Hepatocyte (in vitro differentiated cells): Measurements from ENCODE around the gene AADAT. TPM values are rescaled to one million over a fixed set of nuclear protein-coding genes. Genes with fewer than 3 reads are reported as not detected.

ENCODE experiments used
- DNase-seq: peaks from one replicate; pipeline ENCODE4 v3.0.0-alpha.2; 2016; ENCODE audit warnings: low spot score
- H2AFZ ChIP-seq: fragments of 200-600 bp; sonication (generic); 2 replicates; pipeline ENCODE4 v1.6.0; 2016; ENCODE audit warnings: antibody characterized with exemption, mild to moderate bottlenecking
- H3K27ac ChIP-seq: fragments of 200-600 bp; sonication (generic); 2 replicates; pipeline ENCODE4 v1.5.1; 2016; ENCODE audit warnings: mild to moderate bottlenecking
- H3K27me3 ChIP-seq: fragments of 200-600 bp; sonication (generic); 2 replicates; pipeline ENCODE4 v1.6.1; 2016
- H3K36me3 ChIP-seq: fragments of 200-600 bp; sonication (generic); replicated peaks from 2 replicates; pipeline ENCODE4 v1.5.1; 2016; ENCODE audit warnings: low read depth; ENCODE audit not compliant: insufficient read depth
- H3K4me1 ChIP-seq: fragments of 200-600 bp; sonication (generic); 2 replicates; pipeline ENCODE4 v1.5.1; 2016; ENCODE audit warnings: mild to moderate bottlenecking, moderate library complexity; ENCODE audit not compliant: insufficient read depth
- H3K4me2 ChIP-seq: fragments of 200-600 bp; sonication (generic); 2 replicates; pipeline ENCODE4 v1.6.0; 2016
- H3K4me3 ChIP-seq: fragments of 200-600 bp; sonication (generic); 2 replicates; pipeline ENCODE4 v1.5.1; 2016; ENCODE audit warnings: mild to moderate bottlenecking
- H3K79me2 ChIP-seq: fragments of 200-600 bp; sonication (generic); 2 replicates; pipeline ENCODE4 v1.6.0; 2017; ENCODE audit warnings: mild to moderate bottlenecking
- H3K9me2 ChIP-seq: fragments of 200-600 bp; sonication (generic); replicated peaks from 2 replicates; pipeline ENCODE4 v1.6.0; 2017; ENCODE audit warnings: mild to moderate bottlenecking; ENCODE audit not compliant: insufficient read depth
- H3K9me3 ChIP-seq: fragments of 200-600 bp; sonication (generic); 2 replicates; pipeline ENCODE4 v1.5.1; 2016; ENCODE audit warnings: low read depth, mild to moderate bottlenecking
- H4K20me1 ChIP-seq: fragments of 200-600 bp; sonication (generic); 2 replicates; pipeline ENCODE4 v1.6.0; 2016; ENCODE audit warnings: mild to moderate bottlenecking; ENCODE audit not compliant: insufficient read depth, poor library complexity, severe bottlenecking
- EZH2 ChIP-seq: fragments of 200-600 bp; sonication (generic); IDR thresholded peaks from 2 replicates; pipeline ENCODE4 v1.6.1; 2016; ENCODE audit warnings: antibody characterized with exemption, mild to moderate bottlenecking, borderline replicate concordance
- EZH2phosphoT487 ChIP-seq: fragments of 200-600 bp; sonication (generic); IDR thresholded peaks from one replicate; pipeline ENCODE4 v1.6.1; 2018; ENCODE audit warnings: antibody characterized with exemption, mild to moderate bottlenecking, low read depth, moderate library complexity; ENCODE audit not compliant: unreplicated experiment, severe bottlenecking
- WGBS: methylation state at CpG from one replicate; pipeline ENCODE4 v1.1.6; 2016; ENCODE audit warnings: low lambda C conversion rate; ENCODE audit errors: missing lambda C conversion rate; 5-methylcytosine and 5-hydroxymethylcytosine counted together
- polyA plus RNA-seq: library from polyadenylated mRNA; unstranded; fragments of >200 nt; fragmentation: Nextera tagmentation; extraction: Ambion mirVana; gene quantifications from 2 replicates; pipeline ENCODE4 v1.2.1, GENCODE V29; 2016
- total RNA-seq: library from RNA; depleted of rRNA; stranded (reverse); fragments of >200 nt; gene quantifications from 2 replicates; pipeline ENCODE4 v1.2.3, GENCODE V29; 2014
- TF ChIP-seq, protein P1 (sequence below): fragments of 200-600 bp; sonication (generic); IDR thresholded peaks from 2 replicates; pipeline ENCODE4 v1.5.1; 2016; ENCODE audit warnings: antibody characterized with exemption, mild to moderate bottlenecking; ENCODE audit not compliant: poor library complexity

Gene AADAT
- total and polyA plus RNA-seq, 2 experiments from 2014 or later, result 10.3 to 11.1 TPM

DNA sequence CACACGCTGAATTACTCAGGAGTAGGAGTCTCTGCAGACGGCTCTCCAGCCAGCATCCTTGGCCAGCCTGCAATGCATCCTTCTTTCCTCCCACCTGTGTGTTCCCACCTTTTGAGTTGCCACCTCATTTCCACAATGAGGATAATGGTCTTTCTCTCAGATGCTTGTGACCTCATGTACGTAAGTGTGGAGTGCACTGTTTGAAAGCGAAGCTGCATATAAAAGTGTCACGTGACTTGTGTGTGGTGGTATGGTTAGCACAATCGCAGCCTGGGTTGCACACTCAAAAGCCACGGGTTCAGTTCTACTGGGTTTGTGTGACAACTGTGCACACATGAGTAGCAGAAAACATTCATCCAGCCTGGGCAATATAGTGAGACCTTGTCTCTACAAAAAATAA, 51.5 kb downstream of the AADAT start:
- Histone ChIP-seq H3K36me3 (no peaks in the 10 kb centered on the region), H3K4me2 (no peak overlapping the region), H3K27ac (no peak overlapping the region), H4K20me1 (no peaks in the 10 kb centered on the region), H2AFZ (no peak overlapping the region), H3K27me3 (no peaks in the 10 kb centered on the region), H3K4me1 (no peaks in the 10 kb centered on the region), H3K9me2 (no peaks in the 10 kb centered on the region), H3K79me2 (no peaks in the 10 kb centered on the region), H3K4me3 (no peak overlapping the region), H3K9me3 (no peaks in the 10 kb centered on the region)
- 94% methylated on average over 7 of the region's 7 CpGs for WGBS
- no peak for DNase-seq
- TF ChIP-seq EZH2, result no peak
- TF ChIP-seq, protein P1, sequence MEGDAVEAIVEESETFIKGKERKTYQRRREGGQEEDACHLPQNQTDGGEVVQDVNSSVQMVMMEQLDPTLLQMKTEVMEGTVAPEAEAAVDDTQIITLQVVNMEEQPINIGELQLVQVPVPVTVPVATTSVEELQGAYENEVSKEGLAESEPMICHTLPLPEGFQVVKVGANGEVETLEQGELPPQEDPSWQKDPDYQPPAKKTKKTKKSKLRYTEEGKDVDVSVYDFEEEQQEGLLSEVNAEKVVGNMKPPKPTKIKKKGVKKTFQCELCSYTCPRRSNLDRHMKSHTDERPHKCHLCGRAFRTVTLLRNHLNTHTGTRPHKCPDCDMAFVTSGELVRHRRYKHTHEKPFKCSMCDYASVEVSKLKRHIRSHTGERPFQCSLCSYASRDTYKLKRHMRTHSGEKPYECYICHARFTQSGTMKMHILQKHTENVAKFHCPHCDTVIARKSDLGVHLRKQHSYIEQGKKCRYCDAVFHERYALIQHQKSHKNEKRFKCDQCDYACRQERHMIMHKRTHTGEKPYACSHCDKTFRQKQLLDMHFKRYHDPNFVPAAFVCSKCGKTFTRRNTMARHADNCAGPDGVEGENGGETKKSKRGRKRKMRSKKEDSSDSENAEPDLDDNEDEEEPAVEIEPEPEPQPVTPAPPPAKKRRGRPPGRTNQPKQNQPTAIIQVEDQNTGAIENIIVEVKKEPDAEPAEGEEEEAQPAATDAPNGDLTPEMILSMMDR, result no peak
- no peak for TF ChIP-seq EZH2phosphoT487

DNA sequence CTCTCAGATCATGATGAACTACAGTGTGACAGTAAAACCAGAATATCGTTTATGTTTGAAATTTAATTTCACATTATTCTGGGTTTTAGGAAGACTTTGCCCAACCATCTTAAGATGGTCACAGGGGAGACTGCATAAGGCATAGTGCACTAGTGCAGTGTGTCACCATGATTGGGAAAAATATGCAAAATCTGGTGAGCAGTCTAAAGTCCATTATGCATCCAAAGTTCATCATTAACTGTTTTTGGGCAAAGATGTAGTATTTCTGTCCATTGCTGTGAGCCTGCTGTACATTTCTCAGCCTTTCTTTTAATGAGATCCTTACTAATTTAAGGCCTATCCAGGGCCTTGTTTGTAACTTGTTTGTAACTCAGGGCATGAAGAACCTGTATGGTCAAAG, 52.3 kb downstream of the AADAT start:
- no peaks in the 10 kb centered on the region for H3K36me3 ChIP-seq
- H3K4me2 ChIP-seq, result no peak overlapping the region
- H3K79me2 ChIP-seq, result no peaks in the 10 kb centered on the region
- H2AFZ ChIP-seq, result no peak overlapping the region
- no peak overlapping the region for H3K27ac ChIP-seq
- no peak overlapping the region for H3K4me3 ChIP-seq
- H3K9me2 ChIP-seq, result no peaks in the 10 kb centered on the region
- H3K27me3 ChIP-seq, result no peaks in the 10 kb centered on the region
- H3K9me3 ChIP-seq, result no peaks in the 10 kb centered on the region
- WGBS, result 95% methylated on average over 1 of the region's 1 CpG
- no peak for TF ChIP-seq EZH2phosphoT487
- TF ChIP-seq, protein P1, result no peak
- TF ChIP-seq EZH2, result no peak
- H3K4me1 ChIP-seq, result no peaks in the 10 kb centered on the region
- DNase-seq, result no peak
- H4K20me1 ChIP-seq, result no peaks in the 10 kb centered on the region

DNA sequence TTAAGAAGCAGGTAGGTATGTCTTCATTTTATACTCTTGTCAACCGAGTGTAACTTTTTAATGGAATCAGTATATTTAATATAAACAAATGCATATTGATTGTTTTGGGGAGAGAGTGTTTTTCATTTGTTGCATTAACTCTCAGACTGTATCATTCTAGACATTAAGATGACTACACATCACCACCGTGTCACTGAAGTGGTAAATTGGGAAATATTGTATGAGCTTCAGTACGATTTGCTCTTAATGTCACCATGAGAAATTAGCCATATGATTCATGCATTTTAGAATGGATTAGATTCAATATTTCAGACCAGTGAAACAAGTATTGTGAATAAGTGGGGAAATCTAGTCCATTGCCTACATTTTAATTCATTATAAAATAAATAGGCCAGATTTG, 53.9 kb downstream of the AADAT start:
- Histone ChIP-seq H3K27ac (no peak overlapping the region), H3K36me3 (no peaks in the 10 kb centered on the region), H2AFZ (no peak overlapping the region), H3K9me2 (no peaks in the 10 kb centered on the region), H3K9me3 (no peaks in the 10 kb centered on the region), H4K20me1 (no peaks in the 10 kb centered on the region), H3K27me3 (no peaks in the 10 kb centered on the region), H3K79me2 (no peaks in the 10 kb centered on the region), H3K4me2 (no peak overlapping the region), H3K4me1 (no peaks in the 10 kb centered on the region), H3K4me3 (no peak overlapping the region)
- no peak for DNase-seq
- TF ChIP-seq, protein P1, result no peak
- no peak for TF ChIP-seq EZH2phosphoT487
- TF ChIP-seq EZH2, result no peak
- 82% methylated on average over 3 of the region's 3 CpGs for WGBS

DNA sequence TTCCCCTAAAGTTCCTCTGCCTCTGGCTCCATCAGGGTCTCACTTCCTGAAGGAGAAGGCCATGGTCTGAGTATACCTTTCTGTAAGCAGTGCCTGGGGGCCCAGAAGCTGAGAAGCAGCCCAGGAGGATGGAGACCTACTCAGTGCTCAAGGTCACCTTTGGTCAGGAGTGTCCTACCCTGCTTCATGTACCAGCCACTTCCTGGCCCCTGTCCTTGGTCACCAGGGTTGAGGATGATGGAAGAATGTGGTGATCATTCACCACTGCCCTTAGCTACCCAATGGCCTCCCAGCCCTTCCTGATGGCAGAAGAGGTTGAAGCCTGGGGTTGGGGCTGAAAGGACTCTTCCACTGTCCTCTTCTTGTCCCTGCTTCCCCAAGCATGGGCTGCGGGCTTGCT, 54.5 kb downstream of the AADAT start:
- H3K36me3 ChIP-seq, result no peaks in the 10 kb centered on the region
- H3K9me3 ChIP-seq, result no peaks in the 10 kb centered on the region
- no peaks in the 10 kb centered on the region for H3K4me1 ChIP-seq
- no peak for DNase-seq
- 100% methylated on average over 1 of the region's 1 CpG for WGBS
- no peaks in the 10 kb centered on the region for H4K20me1 ChIP-seq
- H2AFZ ChIP-seq, result no peak overlapping the region
- no peak overlapping the region for H3K4me2 ChIP-seq
- no peaks in the 10 kb centered on the region for H3K9me2 ChIP-seq
- H3K4me3 ChIP-seq, result no peak overlapping the region
- no peak overlapping the region for H3K27ac ChIP-seq
- TF ChIP-seq EZH2 (no peak), EZH2phosphoT487 (no peak)
- TF ChIP-seq, protein P1, result no peak
- no peaks in the 10 kb centered on the region for H3K79me2 ChIP-seq
- no peaks in the 10 kb centered on the region for H3K27me3 ChIP-seq
